Stimulated activated naive B cell treated with anti-CD40 and anti-IgM and Interleukin-4, amounts not matched to agents 10 μg/mL and 1 μg/mL and 100 μg/mL, for 72 hours (primary cell): ENCODE results near the gene POM121L2.

Experiments
- ATAC-seq, 2 donors: fragments of 150-1000 bp; cut with Tn5 transposase; replicated peaks; 2 replicates each; pipeline ENCODE4 v1.10.0; 2021; ENCODE audit warnings: moderate library complexity in 1 of 2
- DNase-seq: peaks from one replicate; pipeline ENCODE4 v3.0.0; 2021
- H3K27ac Mint-ChIP-seq: one replicate; pipeline ENCODE4 v1.8.0; 2022; ENCODE audit warnings: mild to moderate bottlenecking, mixed read lengths
- H3K27me3 Mint-ChIP-seq, 2 donors: one replicate each; pipeline ENCODE4 v1.8.0; 2022; ENCODE audit warnings: mixed read lengths in 2 of 2
- H3K36me3 Mint-ChIP-seq, 2 donors: one replicate each; pipeline ENCODE4 v1.8.0; 2022; ENCODE audit warnings: mixed read lengths in 2 of 2, mild to moderate bottlenecking in 1 of 2
- H3K4me1 Mint-ChIP-seq, 2 donors: one replicate each; pipeline ENCODE4 v1.8.0; 2022; ENCODE audit warnings: mixed read lengths in 2 of 2, mild to moderate bottlenecking in 1 of 2
- H3K4me3 Mint-ChIP-seq, 2 donors: one replicate each; pipeline ENCODE4 v1.8.0; 2022; ENCODE audit warnings: mild to moderate bottlenecking in 2 of 2, mixed read lengths in 2 of 2, moderate library complexity in 1 of 2
- H3K9me3 Mint-ChIP-seq, 2 donors: one replicate each; pipeline ENCODE4 v1.8.0; 2022; ENCODE audit warnings: mixed read lengths in 2 of 2, mild to moderate bottlenecking in 1 of 2

The POM121L2 gene

DNA sequence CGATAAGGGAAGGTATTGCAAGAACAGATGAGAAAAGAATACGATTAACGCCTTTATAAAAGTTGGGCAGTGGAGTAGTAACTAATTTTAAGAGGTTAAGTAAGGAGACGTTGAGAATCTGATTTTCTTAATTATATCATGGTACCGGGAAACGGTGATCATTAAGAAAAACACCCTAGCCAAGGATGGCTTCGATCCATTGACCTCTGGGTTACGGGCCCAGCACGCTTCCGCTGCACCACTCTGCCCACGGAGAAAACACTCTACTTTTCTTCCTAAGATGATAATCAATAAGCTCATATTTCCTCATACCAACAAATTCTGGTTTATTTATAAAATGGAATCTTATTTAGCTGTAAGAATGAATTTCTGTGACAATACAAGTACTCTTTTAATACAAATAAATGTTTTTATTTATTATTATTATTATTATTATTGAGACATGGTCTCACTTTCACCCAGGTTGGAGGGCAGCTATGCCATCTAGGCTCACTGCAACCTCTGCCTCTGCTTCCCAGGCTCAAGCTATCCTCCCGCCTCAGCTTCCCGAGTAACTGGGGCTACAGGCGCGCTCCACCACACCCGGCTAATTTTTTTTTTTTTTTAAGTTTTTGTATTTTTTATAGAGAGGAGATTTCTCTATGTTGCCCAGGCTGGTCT is 8.3 kb downstream of the POM121L2 start:
- Mint-ChIP-seq H3K27ac (peak overlapping the region; percentile 59), H3K9me3 (peaks cover 11% of the 10 kb centered on the region in 2 donors), H3K4me3 (no peak overlapping the region), H3K36me3 (peaks cover 0 to 4% of the 10 kb centered on the region in 2 donors), H3K4me1 (peaks cover 0 to 2% of the 10 kb centered on the region in 2 donors), H3K27me3 (peaks cover 59 to 88% of the 10 kb centered on the region in 2 donors)
- DNase-seq (no peak), ATAC-seq (no peak)

DNA sequence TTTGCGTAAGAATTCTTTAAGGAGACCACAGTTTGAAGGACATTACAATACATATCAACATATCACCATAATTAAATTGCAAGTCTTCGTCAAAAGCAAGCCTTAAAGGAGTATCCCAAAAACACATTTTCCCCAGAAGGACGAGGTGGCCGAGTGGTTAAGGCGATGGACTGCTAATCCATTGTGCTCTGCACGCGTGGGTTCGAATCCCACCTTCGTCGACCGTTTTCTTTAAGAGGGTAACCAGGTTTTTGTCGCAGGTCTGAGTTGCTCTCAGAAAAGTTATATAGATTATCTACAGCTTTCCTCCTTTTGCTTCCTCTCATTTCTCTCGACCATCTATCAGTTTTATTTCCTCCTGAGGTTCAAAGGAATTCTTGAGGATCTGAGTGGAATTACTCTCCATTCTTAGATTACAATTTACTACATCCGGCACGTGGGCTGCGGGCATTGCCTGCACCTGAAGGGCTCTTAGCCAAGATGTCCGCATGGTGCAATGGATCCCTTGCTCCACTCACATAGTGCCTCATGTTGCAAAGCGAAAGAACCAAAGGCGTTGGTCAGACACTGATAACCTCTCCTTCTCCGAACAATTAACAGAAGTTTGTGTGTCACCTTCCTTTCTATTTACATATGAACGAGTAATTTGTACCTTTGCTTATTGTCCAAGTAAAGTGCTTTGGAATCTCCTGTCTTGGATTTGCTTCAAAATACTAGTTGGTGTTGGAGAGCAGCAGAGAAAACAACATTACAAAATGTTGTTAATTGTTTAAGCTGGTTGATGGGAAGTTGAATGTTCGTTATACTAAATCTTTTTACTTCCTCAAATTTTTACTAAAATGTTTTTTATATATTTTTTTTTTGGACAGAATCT is 14.0 kb downstream of the POM121L2 start:
- no peak for DNase-seq
- H3K9me3 Mint-ChIP-seq = peaks cover 12 to 23% of the 10 kb centered on the region in 2 donors
- peaks cover 0 to 8% of the 10 kb centered on the region in 2 donors for H3K36me3 Mint-ChIP-seq
- H3K27ac Mint-ChIP-seq = peak overlapping the region; percentile 48
- peaks cover 0 to 4% of the 10 kb centered on the region in 2 donors for H3K4me1 Mint-ChIP-seq
- ATAC-seq = no peak
- H3K27me3 Mint-ChIP-seq = peaks cover 68 to 89% of the 10 kb centered on the region in 2 donors
- H3K4me3 Mint-ChIP-seq = no peak overlapping the region

DNA sequence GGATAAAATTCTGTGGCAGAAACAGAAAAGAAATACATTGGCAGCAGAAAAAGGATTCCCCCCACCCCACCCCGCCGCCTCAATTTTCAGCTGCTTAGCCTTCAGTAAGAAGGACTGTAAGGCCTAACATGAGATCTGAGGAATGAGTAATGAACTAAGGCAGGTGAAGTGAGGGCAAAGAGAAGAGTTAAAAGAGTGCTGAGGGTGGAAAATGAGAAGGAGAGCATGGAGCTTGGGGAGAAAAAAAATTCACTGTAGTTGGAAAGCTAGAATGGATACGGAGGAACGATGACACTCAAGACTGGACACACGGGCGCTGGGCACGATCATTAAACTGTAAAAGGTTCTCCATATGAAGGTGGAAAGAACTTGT is 14.6 kb downstream of the POM121L2 start:
- H3K4me3 Mint-ChIP-seq = no peak overlapping the region
- H3K9me3 Mint-ChIP-seq = peaks cover 10 to 23% of the 10 kb centered on the region in 2 donors
- ATAC-seq (no peak), DNase-seq (no peak)
- peaks cover 64 to 84% of the 10 kb centered on the region in 2 donors for H3K27me3 Mint-ChIP-seq
- H3K27ac Mint-ChIP-seq = no peak overlapping the region
- peaks cover 0 to 5% of the 10 kb centered on the region in 2 donors for H3K36me3 Mint-ChIP-seq
- H3K4me1 Mint-ChIP-seq = peaks cover 0 to 4% of the 10 kb centered on the region in 2 donors

DNA sequence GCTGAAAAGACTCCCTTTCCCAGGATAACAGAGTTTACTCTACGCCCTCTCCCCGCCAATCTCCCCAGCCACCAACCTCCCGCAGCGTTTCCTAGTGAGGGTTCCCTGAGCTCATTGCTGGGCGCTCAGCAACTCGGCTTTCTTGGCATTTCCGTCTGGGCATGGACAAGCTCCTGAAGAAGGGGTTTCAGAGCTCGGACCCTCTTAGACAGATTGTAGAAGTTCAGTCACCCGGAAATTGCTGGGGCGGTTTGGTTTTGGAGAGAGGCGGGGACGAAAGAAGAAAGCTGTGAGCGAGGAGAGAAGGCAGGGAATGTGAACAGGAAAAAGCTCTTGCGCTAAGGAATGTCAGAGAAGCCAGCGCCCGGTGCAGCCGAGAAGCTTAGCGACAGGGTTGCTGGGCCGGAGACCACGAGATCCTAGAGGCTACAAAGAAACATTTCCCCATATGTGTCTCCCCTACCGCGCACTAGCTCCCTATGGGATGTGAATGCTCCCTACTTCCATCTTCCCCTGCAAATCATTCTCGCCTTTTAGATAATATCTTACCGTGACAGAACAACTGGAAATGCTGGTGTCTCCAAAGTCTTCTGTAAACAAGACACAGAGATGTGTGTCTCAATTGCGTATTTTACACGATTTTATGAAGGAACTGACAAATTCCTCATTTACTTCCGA is 15.8 kb downstream of the POM121L2 start:
- Mint-ChIP-seq H3K27ac (peak overlapping the region; percentile 74), H3K4me1 (peaks cover 0 to 4% of the 10 kb centered on the region in 2 donors), H3K36me3 (peaks cover 4 to 9% of the 10 kb centered on the region in 2 donors), H3K27me3 (peaks cover 66 to 83% of the 10 kb centered on the region in 2 donors), H3K4me3 (peak overlapping the region in 1 of 2 donors; percentile 61), H3K9me3 (peaks cover 14 to 23% of the 10 kb centered on the region in 2 donors)
- ATAC-seq (no peak), DNase-seq (no peak)

DNA sequence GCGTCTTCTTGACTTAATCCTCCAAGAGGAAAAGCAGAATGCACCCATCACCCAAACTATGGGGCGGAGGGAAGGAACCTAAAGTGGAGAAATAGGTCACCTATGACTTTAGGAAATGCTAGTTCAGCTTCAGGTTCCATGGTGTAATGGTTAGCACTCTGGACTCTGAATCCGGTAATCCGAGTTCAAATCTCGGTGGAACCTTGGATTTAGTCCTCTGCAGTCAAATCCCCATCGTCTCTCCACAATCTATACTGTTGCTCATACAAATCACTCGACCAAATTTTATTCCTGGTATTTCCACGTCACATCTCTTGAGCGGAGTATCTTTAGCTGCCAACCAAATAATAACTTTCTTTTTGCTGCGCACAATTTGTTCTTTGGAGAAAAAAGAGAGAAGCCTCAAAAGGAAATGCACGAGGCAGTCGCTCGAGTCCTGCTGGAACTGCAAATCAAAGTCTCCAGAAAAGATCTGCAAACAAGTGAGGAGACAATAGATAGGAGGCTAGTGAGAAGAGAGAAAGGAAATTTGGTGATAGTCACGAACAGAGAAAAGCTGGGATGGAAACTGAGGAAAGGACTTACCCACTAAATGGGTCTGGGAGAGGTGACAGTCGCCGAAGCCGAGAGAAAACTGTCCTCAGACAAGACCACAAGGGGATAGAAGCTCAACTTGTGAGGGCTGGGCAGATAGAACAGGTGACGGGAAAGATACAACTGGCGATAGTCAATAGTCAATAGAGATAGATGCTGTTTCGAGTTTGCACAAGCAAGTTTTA is 16.6 kb downstream of the POM121L2 start:
- Mint-ChIP-seq H3K4me3 (peak overlapping the region in 1 of 2 donors; percentile 65), H3K9me3 (peaks cover 14 to 20% of the 10 kb centered on the region in 2 donors), H3K27me3 (peaks cover 69 to 84% of the 10 kb centered on the region in 2 donors), H3K4me1 (peaks cover 0 to 4% of the 10 kb centered on the region in 2 donors), H3K27ac (peak overlapping the region; percentile 74), H3K36me3 (peaks cover 4 to 9% of the 10 kb centered on the region in 2 donors)
- DNase-seq = no peak
- ATAC-seq = no peak

DNA sequence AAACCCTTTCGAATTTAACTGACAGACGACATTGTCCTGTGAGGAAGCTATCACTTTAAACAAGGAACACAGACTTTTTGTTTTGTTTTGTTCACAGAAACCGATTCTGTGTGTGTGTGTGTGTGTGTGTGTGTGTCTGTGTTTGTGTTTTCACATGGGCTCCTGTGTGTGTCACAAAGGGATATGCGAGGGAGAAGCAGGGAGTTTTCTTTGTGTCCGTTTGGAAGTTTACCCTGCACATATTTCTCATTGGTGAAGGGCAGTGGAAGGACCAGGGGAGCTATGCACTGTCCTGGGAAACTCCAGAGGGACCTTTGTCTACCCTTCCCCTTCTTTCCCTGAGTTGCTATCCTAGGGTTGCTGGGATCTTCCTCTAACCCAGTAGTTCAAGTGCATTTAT is 17.7 kb downstream of the POM121L2 start:
- no peak for DNase-seq
- Mint-ChIP-seq H3K4me3 (no peak overlapping the region), H3K36me3 (peaks cover 6 to 9% of the 10 kb centered on the region in 2 donors), H3K4me1 (peaks cover 0 to 4% of the 10 kb centered on the region in 2 donors), H3K9me3 (peaks cover 18 to 20% of the 10 kb centered on the region in 2 donors), H3K27me3 (peaks cover 72 to 82% of the 10 kb centered on the region in 2 donors), H3K27ac (no peak overlapping the region)
- no peak for ATAC-seq

DNA sequence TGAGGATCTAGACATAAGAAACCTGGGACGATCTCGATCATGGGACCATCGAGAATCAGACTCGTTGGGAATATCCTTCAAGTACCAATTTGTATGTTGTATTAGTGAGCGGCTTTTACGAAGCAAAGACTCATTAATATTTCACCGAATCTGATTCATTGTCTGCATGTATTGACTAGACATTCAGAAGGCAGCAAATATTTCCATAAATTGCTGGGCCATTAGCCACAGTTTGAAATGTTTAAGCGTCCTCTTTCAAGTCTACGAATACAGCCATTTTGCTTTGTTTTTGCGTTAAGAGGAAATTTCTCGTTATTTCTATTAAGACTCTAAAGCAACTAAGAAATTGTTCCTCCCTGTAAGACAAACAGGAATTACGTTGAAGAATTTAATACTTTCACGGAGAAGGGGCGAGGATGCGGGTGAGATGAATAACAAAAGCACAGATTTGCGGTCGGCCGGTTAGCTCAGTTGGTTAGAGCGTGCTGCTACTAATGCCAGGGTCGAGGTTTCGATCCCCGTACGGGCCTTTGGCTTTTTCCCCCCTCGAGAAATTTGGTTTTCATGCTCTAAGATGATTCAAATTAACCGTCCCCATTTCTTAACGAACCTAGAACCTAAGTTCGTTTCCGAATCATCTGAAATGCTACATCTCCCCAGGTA is 18.5 kb downstream of the POM121L2 start:
- Mint-ChIP-seq H3K27me3 (peaks cover 77 to 87% of the 10 kb centered on the region in 2 donors), H3K9me3 (peaks cover 19 to 21% of the 10 kb centered on the region in 2 donors), H3K36me3 (peaks cover 6 to 10% of the 10 kb centered on the region in 2 donors), H3K27ac (no peak overlapping the region), H3K4me3 (no peak overlapping the region), H3K4me1 (peaks cover 0 to 4% of the 10 kb centered on the region in 2 donors)
- DNase-seq (no peak), ATAC-seq (no peak)

DNA sequence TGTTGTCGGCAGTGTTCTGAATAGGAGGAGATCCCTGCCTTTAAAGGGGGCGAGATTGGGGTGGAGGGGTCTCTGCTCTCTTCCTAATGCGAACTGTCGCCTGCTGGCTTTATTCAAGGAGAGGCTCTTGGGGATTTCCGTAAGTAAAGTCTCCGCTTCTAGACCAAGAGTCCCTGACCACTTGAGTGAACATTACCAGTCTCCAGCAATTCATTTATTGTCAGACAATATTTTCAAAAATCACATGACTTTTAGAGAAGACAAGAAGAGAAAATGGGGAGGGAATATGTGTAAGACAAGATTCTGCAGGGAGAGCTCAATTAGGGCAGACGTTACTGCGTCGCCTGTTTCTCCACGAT is 21.2 kb downstream of the POM121L2 start:
- H3K4me1 Mint-ChIP-seq = peaks cover 3 to 4% of the 10 kb centered on the region in 2 donors
- H3K4me3 Mint-ChIP-seq = peak overlapping the region in 1 of 2 donors; percentile 11
- no peak for ATAC-seq
- no peak for DNase-seq
- peaks cover 14 to 17% of the 10 kb centered on the region in 2 donors for H3K36me3 Mint-ChIP-seq
- peak overlapping the region; percentile 21 for H3K27ac Mint-ChIP-seq
- peaks cover 78 to 90% of the 10 kb centered on the region in 2 donors for H3K27me3 Mint-ChIP-seq
- H3K9me3 Mint-ChIP-seq = peaks cover 22 to 26% of the 10 kb centered on the region in 2 donors

DNA sequence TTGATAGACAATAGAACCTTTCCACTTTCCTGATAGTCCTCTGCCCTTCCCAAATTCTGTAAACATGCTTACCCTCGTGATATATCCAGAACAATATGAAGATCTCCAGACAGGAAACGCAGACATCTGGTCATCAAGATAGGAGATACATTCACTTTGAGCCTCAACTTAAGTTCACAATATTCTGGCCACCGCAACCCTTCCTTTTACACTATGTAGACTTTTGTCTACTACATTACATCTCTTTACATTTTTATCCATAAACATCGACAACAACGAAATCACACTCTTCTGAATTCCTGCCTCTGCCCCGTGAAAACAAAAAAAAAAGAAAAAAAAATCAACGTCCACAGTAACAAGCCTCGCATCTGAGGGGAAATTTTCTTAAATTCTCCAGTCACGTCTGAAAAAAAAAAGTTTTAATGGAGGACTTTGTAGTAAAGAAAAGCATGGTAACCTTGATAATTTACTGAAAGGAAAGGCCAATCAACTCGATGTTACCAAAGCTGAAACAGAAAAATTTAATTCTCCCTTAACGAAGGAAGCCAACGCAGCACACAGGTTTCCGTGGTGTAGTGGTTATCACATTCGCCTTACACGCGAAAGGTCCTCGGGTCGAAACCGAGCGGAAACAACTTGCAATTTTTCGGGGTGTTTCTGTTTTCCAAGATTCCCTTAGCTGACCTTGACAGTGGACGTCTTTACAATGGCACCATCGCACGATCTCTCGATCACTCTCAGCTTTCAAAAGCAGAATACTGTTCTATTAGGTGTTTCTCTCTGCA is 21.8 kb downstream of the POM121L2 start:
- Mint-ChIP-seq H3K27me3 (peaks cover 78 to 90% of the 10 kb centered on the region in 2 donors), H3K27ac (peak overlapping the region; percentile 21), H3K36me3 (peaks cover 12 to 14% of the 10 kb centered on the region in 2 donors), H3K4me1 (peaks cover 0 to 4% of the 10 kb centered on the region in 2 donors), H3K9me3 (peaks cover 18 to 25% of the 10 kb centered on the region in 2 donors), H3K4me3 (peak overlapping the region in 1 of 2 donors; percentile 11)
- DNase-seq = no peak
- ATAC-seq = no peak

DNA sequence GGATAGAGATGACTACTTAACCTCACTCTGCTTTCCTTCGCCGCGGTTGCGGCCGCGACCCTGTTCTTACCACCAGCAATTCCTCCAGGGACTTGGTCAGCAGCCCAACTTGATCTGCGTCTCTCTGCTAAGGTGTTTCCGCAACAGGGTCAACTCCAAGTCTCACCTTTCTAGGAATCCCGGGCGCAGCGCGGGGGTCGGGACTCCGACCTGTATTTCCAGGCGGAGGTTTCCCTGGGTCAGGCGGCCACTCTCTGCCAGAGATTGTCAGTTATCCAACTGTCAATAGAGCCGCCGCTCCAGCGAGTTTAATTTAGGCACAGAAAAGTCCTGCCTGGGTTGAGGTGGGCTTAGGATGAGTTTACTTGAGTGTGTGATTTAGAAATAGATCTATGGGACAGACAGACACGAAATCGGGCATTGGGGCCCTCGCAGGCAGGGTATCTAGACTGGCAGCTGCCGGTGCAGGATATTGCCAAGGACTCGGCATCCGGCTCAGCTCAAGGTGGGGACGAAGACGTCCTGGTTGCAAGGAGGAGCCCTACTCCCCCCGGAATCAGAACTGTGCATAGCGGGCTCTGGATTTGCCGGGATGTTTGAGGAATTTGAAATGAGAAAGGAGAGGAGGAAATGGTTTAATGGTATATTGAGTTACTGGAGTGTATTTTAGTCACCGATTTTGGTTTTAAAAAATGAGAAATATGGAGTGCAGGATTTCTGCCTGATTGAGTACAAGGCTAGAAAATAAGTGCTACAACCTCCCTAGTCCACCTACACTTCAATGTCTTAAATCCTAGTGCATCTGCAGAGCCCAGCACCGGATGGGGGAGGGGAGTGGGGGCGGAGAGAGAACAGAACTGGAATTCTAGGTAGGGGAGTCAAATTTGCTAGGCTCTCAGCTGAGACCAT is 23.7 kb downstream of the POM121L2 start:
- ATAC-seq = no peak
- peak overlapping the region in 1 of 2 donors; percentile 51 for H3K4me3 Mint-ChIP-seq
- peaks cover 14 to 16% of the 10 kb centered on the region in 2 donors for H3K36me3 Mint-ChIP-seq
- H3K4me1 Mint-ChIP-seq = peaks cover 0 to 4% of the 10 kb centered on the region in 2 donors
- peak overlapping the region; percentile 68 for H3K27ac Mint-ChIP-seq
- H3K9me3 Mint-ChIP-seq = peaks cover 23 to 31% of the 10 kb centered on the region in 2 donors
- H3K27me3 Mint-ChIP-seq = peaks cover 74 to 89% of the 10 kb centered on the region in 2 donors
- DNase-seq = no peak

DNA sequence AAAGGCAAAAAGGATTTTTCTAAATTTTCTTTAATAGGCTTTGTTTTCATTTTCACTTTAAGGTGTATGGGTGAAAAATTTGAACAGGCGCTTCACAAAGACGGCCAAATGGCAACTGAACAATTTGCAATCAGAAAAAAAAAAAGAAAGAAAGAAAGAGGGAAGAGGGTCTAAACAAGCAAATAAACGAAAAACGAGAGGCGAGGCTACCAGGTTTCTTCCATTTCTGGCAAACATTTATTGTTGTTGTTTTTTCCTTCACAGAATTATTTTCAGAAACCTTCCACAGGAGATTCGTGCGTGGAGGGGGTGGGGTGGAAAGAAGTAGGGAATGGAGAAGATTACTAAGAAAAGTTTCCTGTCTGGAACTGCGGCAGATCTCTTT is 24.3 kb downstream of the POM121L2 start:
- peaks cover 23 to 32% of the 10 kb centered on the region in 2 donors for H3K9me3 Mint-ChIP-seq
- DNase-seq (no peak), ATAC-seq (no peak)
- H3K4me1 Mint-ChIP-seq = peaks cover 0 to 4% of the 10 kb centered on the region in 2 donors
- peak overlapping the region; percentile 75 for H3K27ac Mint-ChIP-seq
- H3K27me3 Mint-ChIP-seq = peaks cover 81 to 87% of the 10 kb centered on the region in 2 donors
- H3K36me3 Mint-ChIP-seq = peaks cover 14 to 16% of the 10 kb centered on the region in 2 donors
- H3K4me3 Mint-ChIP-seq = no peak overlapping the region

DNA sequence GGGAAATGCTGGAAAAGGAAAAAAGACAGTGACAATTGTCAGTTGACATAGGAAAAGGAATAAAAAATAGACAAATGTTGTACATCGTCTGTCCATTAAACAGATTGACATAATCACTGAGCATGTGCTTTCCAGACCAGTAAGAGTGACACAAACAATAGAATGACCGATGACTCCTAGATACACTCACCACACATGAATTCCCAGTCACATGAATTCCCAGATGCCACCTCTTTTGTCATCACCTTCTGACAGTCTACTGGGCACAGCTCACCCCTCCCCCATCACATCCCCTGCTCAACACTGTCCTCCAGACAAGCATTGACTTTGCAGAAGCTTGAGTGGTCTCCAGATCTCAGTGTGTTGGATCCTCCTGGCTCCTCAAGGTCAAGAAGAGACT is 25.9 kb downstream of the POM121L2 start:
- Mint-ChIP-seq H3K9me3 (peaks cover 18 to 29% of the 10 kb centered on the region in 2 donors), H3K36me3 (peaks cover 11 to 12% of the 10 kb centered on the region in 2 donors), H3K27me3 (peaks cover 74 to 80% of the 10 kb centered on the region in 2 donors), H3K27ac (no peak overlapping the region), H3K4me3 (no peak overlapping the region), H3K4me1 (peaks cover 0 to 4% of the 10 kb centered on the region in 2 donors)
- DNase-seq (no peak), ATAC-seq (no peak)
